KOPT-K1 (cell line): ENCODE measurements around the gene EBF4.
A peak's percentile ranks its signal among the peaks of the same experiment; 100 is the strongest.
"Not testable (repeated sequence)": the region's sequence is repeated elsewhere in the genome, so short reads cannot be mapped to it uniquely, and the experiment has no call there.

ENCODE experiments used
- H3K27ac ChIP-seq: fragments of 200-600 bp; sonication (generic); 2 replicates; pipeline ENCODE4 v1.5.1; 2016; ENCODE audit warnings: antibody characterized with exemption, mild to moderate bottlenecking, low read depth, low read length; ENCODE audit not compliant: poor library complexity, severe bottlenecking
- H3K36me3 ChIP-seq: fragments of 200-600 bp; sonication (generic); 2 replicates; pipeline ENCODE4 v1.5.1; 2017; ENCODE audit warnings: antibody characterized with exemption, mild to moderate bottlenecking, low read length, moderate library complexity; ENCODE audit not compliant: insufficient read depth
- H3K9me3 ChIP-seq: fragments of 200-600 bp; sonication (generic); 2 replicates; pipeline ENCODE4 v1.5.1; 2017; ENCODE audit warnings: antibody characterized with exemption, low read length, mild to moderate bottlenecking; ENCODE audit not compliant: insufficient read depth, poor library complexity, severe bottlenecking

Gene EBF4

DNA sequence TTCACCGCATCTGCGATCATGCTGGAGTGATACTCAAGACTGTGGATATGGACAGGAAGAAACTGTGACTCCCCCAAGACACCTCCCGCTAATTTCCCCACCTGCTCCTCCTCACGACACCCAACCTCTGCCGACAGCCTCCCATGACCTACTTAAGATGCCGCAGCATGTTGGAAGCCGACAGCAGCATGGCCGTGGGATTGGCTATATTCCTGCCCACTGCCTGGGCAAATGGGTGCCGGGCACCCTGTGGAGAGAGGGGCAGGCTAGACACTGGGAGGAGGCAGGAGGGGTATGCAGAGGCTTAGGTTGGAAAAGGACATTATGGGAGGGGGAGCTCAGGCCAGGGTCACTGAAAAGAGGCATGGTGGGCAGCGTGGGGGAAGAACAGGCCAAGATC is 33.0 kb upstream of the EBF4 start:
- Histone ChIP-seq H3K27ac (no peak overlapping the region), H3K36me3 (peaks cover 84% of the 10 kb centered on the region), H3K9me3 (no peaks in the 10 kb centered on the region)

- Histone ChIP-seq H3K27ac (peak overlapping the region; percentile 62), H3K9me3 (no peaks in the 10 kb centered on the region), H3K36me3 (peaks cover 46% of the 10 kb centered on the region)
Observed at GRCh38 chr20:2663364-2663886, 29.2 kb upstream of the EBF4 start.

DNA sequence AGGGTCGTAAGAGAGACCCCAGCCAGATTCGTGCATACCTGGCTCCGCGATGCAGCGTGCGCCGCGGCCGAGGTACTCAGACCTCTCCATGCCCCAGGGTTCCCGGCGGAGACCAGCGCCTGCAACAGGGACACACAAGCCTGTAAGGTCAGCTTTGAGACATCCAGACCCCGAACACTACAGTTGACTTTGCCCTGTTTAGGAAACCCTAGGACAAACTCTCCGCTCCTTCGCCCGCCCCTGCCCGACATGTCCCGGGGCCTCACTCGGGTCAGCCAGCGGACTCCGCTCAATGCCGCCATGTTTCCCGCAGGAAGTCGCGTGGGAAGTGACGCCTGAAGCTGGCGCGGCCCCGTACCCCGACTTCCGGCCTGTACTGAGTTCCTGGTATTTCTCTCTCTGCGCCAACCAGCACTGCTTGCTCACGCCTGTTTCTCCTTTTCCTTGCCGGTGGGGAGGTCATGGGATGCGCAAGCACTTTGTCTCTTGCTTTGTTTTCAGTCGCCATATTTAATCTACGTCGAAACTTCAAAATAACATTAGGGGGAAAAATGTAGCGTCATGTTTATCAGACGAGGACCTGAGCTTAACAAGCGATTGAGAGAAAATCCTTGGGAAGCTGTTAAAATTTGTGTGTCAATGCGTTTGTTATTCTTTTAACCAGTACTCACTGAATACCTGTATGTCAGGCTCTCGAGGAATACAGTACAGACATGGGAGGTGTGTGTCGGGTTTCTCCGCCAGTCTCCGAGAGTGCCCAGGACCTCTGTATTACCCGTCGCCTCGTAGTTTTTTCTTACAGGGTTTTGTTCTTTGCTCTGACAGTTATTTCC is 28.5 kb upstream of the EBF4 start, which contains the start of gene IDH3B:
TSS of gene IDH3B (minus strand) at position 330 of the 833 bp plus-strand sequence. CDS start at position 302, 28 bp downstream.
- H3K9me3 ChIP-seq, result no peaks in the 10 kb centered on the region
- peak within 1 kb of the TSS; percentile 62 for H3K27ac ChIP-seq
- H3K36me3 ChIP-seq, result peaks cover 39% of the 10 kb centered on the region

DNA sequence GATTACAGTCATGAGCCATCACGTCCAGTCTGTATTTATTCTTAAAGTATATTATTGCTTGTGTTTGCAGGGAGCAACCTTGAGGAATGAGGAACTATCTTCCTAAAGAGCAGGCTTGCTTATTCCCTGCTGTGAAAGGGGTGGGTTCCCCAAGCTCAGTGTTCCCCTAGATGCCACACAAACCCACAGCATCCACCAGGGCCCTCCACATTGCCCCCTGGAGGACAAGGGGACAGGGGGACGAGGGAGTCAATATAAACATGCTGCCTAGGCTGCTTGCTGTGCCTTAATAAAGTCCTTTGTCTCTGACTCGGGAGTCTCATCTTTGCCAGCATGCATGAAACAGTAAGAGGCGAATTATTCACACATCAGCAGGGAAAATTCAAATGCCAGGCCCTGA is 20.6 kb upstream of the EBF4 start:
- no peak overlapping the region for H3K27ac ChIP-seq
- no peaks in the 10 kb centered on the region for H3K9me3 ChIP-seq
- H3K36me3 ChIP-seq, result no peaks in the 10 kb centered on the region

- Histone ChIP-seq H3K9me3 (no peaks in the 10 kb centered on the region), H3K36me3 (no peaks in the 10 kb centered on the region), H3K27ac (no peak overlapping the region)
Observed at GRCh38 chr20:2672446-2672845, 20.1 kb upstream of the EBF4 start.

DNA sequence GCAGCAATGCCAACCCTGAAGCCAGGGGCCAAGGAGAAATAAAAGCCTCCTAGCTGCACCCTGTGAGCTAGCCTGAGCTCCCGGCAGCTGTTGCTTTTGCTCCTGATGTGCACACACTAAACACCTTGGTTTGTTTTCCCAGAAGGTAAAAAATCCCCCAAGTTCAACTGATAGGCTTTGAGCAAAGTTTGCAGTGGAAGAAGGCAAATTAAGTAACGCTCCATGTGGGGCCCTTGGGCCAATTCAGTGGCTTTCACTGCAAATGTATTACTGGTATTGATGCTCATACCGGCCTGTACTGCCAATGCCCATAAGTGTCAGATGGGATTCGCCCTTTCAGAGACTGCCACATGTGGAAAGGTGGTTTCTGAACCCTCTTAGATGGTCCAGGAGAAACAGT is 19.1 kb upstream of the EBF4 start:
- Histone ChIP-seq H3K27ac (no peak overlapping the region), H3K9me3 (no peaks in the 10 kb centered on the region), H3K36me3 (no peaks in the 10 kb centered on the region)

- no peak overlapping the region for H3K27ac ChIP-seq
- no peaks in the 10 kb centered on the region for H3K9me3 ChIP-seq
Observed at GRCh38 chr20:2680046-2680445, 12.5 kb upstream of the EBF4 start.

DNA sequence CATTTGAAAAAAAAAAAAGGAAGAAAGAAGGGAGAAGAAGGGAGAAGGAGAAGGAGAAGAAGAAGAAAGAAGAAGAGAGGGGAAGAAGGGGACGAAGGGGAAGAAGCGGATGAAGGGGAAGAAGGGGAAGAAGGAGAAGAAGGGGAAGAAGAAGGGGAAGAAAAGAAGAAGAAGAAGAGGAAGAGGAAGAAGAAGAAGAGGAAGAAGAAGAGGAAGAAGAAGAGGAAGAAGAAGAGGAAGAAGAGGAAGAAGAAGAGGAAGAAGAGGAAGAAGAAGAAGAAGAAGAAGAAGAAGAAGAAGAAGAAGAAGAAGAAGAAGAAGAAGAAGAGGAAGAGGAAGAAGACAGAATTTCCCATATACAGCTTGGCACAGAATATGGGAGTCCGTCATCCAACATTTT is 10.5 kb upstream of the EBF4 start:
- H3K27ac ChIP-seq, H3K9me3 ChIP-seq, H3K36me3 ChIP-seq: not testable (repeated sequence)

More at GRCh38 chr20:2680046-2680445, 12.5 kb upstream of the EBF4 start:
- H3K36me3 ChIP-seq, result no peaks in the 10 kb centered on the region

GRCh38 chr20:2684817-2685216 is 7.8 kb upstream of the EBF4 start:
- H3K9me3 ChIP-seq, H3K36me3 ChIP-seq, H3K27ac ChIP-seq: not testable (repeated sequence)

DNA sequence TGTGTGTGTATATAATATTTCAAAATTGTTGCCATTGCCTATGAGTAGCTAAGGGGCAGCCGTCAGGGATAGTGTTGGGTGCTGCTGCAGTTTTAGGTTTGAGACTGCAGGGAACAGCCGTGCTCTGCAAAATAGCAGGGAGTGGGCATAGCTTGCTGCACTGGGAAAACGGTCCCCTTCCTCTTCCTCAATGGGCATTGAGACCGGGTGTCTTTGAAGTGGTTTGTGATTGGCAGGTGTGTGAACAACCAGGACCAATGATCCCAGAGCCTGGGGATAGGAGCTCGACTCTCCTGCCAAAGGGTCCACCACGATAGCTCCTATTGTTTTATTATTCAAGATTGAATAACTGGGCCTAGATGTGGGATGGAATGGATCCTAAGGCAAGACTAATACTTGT is 5.1 kb upstream of the EBF4 start:
- no peak overlapping the region for H3K27ac ChIP-seq
- no peaks in the 10 kb centered on the region for H3K36me3 ChIP-seq
- H3K9me3 ChIP-seq, result no peaks in the 10 kb centered on the region

DNA sequence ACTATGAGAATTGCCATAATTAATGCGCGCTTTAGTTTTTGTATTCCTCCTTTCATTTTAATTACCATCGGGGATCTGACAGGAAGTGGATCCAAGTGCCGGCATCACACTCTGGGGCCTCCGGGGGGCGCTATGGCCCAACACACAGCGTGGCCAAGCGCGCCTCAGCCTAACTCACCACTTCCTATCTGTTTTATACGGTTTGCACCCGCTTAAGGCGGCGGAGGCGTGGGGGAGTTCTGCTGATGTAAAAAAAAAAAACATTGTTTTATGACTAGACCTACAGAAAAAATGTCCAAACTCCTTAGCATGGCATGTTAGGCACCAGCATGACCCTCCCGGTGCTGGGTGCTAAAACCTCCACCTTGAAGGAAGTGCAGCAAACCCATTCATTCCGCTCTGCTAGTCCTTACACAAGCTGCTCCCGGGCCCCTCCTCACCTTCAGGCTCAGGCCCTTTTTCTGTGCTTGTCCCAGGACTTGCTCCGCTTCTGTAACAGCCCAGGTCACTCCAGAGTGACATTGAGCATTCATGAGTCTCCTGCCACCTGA is 4.5 kb upstream of the EBF4 start:
- Histone ChIP-seq H3K27ac (no peak overlapping the region), H3K36me3 (no peaks in the 10 kb centered on the region), H3K9me3 (no peaks in the 10 kb centered on the region)

- no peak overlapping the region for H3K27ac ChIP-seq
- H3K9me3 ChIP-seq, result no peaks in the 10 kb centered on the region
- H3K36me3 ChIP-seq, result no peaks in the 10 kb centered on the region
Observed at GRCh38 chr20:2690213-2690612, 2.4 kb upstream of the EBF4 start.

DNA sequence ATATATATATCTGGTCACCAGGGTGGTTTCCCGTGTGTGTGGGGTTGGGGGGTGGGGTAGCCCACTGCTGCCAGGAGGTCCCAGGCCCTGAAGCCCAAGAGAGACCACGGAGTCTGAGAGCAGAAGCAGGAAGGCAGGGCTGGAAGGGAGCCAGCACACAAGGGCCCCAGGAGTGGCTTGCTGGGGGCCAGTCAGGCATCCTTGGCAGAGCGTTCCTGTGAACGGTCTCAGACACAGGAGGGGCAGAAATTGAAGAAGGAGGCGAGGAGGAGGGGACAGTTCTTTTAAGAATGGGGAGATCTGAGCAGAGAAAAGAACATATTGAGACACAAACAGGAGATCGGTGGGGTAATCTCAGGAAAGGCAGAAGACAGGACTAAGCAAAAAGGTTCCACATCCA is 1.9 kb upstream of the EBF4 start:
- Histone ChIP-seq H3K36me3 (no peaks in the 10 kb centered on the region), H3K9me3 (no peaks in the 10 kb centered on the region), H3K27ac (no peak overlapping the region)

- H3K36me3 ChIP-seq, result no peaks in the 10 kb centered on the region
- H3K9me3 ChIP-seq, result no peaks in the 10 kb centered on the region
- H3K27ac ChIP-seq, result no peak overlapping the region
Observed at GRCh38 chr20:2691127-2691526, 1.5 kb upstream of the EBF4 start.

DNA sequence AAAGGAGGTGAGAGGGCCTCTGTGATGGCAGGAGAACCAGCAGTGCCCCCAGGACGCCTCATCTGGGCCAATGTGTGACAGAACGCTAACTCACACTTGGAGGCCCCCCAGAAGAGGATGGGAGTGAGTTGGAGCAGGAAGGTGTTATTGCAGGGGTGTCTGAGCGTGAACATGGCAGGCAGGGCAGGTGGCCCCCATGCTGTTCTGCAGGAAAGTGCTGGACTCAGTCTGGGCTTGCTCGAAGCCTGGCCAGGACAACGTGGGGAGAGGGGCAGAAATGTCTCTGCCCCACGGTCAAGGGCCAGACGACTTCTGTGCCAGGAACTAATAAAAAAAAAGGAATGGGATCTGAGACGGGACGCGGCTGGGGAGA is 931 bp upstream of the EBF4 start:
- Histone ChIP-seq H3K27ac (no peak overlapping the region), H3K9me3 (no peaks in the 10 kb centered on the region), H3K36me3 (no peaks in the 10 kb centered on the region)

- Histone ChIP-seq H3K9me3 (no peaks in the 10 kb centered on the region), H3K36me3 (no peaks in the 10 kb centered on the region), H3K27ac (no peak overlapping the region)
Observed at GRCh38 chr20:2692886-2693285, 306 bp downstream of the EBF4 start.
